ENCODE data around the gene RNF11. TPM values are rescaled to one million over a fixed set of nuclear protein-coding genes. Genes with fewer than 3 reads are reported as not detected.

The RNF11 gene
- total RNA-seq, 1 experiment from 2014 or later, result 55.8 TPM

DNA sequence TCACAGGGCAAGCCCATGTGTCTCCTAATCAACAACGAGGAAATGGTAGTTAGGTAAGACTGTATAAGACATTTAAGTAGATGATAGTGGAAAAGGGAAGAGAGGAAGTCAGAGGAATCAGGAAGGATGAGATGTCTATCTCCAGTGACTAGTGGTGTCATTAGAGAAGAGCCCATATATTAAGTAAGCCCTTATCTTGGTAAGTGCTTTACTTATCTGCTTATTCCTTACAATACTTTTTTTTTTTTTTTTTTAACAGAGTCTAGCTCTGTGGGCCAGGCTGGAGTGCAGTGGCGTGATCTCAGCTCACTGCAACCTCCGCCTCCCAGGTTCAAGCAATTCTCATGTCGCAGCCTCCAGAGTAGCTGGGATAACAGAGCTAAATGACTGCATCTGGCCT is 29.5 kb downstream of the RNF11 start:
- TF ChIP-seq, protein P1, sequence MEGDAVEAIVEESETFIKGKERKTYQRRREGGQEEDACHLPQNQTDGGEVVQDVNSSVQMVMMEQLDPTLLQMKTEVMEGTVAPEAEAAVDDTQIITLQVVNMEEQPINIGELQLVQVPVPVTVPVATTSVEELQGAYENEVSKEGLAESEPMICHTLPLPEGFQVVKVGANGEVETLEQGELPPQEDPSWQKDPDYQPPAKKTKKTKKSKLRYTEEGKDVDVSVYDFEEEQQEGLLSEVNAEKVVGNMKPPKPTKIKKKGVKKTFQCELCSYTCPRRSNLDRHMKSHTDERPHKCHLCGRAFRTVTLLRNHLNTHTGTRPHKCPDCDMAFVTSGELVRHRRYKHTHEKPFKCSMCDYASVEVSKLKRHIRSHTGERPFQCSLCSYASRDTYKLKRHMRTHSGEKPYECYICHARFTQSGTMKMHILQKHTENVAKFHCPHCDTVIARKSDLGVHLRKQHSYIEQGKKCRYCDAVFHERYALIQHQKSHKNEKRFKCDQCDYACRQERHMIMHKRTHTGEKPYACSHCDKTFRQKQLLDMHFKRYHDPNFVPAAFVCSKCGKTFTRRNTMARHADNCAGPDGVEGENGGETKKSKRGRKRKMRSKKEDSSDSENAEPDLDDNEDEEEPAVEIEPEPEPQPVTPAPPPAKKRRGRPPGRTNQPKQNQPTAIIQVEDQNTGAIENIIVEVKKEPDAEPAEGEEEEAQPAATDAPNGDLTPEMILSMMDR (conservative IDR thresholded peaks at IDR 0.05), result no peak
- Histone ChIP-seq H2BK20ac (ENCODE audit: low read depth, low read length, poor library complexity, severe bottlenecking) (no peak overlapping the region), H3K4me1 (ENCODE audit: insufficient read depth, low read length) (no peaks in the 10 kb centered on the region; the same call in 1 of the 2 replicates), H3K18ac (ENCODE audit: insufficient read length, low read depth, low read length) (no peak overlapping the region), H3T11ph (ENCODE audit: low read length) (no peak overlapping the region), H2BK120ac (ENCODE audit: low read depth, low read length, poor library complexity, severe bottlenecking) (no peak overlapping the region), H3K79me1 (ENCODE audit: insufficient read depth, low read depth, low read length, poor library complexity, severe bottlenecking) (no peaks in the 10 kb centered on the region), H2AK5ac (ENCODE audit: insufficient read length, low read length) (no peak overlapping the region), H3K27ac (ENCODE audit: insufficient read length, low read depth, low read length) (no peak overlapping the region), H3K27me3 (ENCODE audit: insufficient read depth, low read length) (no peaks in the 10 kb centered on the region), H3K4me2 (ENCODE audit: insufficient read depth, insufficient read length, low read length) (no peak overlapping the region), H3K4ac (ENCODE audit: low read depth, low read length) (no peak overlapping the region), H4K20me1 (ENCODE audit: control insufficient read depth, insufficient read depth, insufficient read length) (no peaks in the 10 kb centered on the region), H3K23ac (ENCODE audit: insufficient read length, low read depth, low read length) (no peak overlapping the region), H2BK12ac (ENCODE audit: insufficient read length, low read depth, low read length) (no peak overlapping the region), H3K9me3 (ENCODE audit: control insufficient read depth, low read depth, low read length) (no peaks in the 10 kb centered on the region), H3K23me2 (ENCODE audit: insufficient read length, low read depth, low read length, poor library complexity, severe bottlenecking) (no peaks in the 10 kb centered on the region), H3K79me2 (ENCODE audit: insufficient read depth, low read length) (no peaks in the 10 kb centered on the region; the same call in 1 of the 2 replicates), H4K5ac (ENCODE audit: insufficient read length, low read depth, low read length) (no peak overlapping the region), H2AFZ (ENCODE audit: low read length) (no peak overlapping the region), H3K56ac (ENCODE audit: insufficient read length, low read depth, low read length) (no peak overlapping the region), H3K14ac (ENCODE audit: insufficient read depth, low read length) (no peak overlapping the region), H4K91ac (ENCODE audit: insufficient read length, low read depth, low read length) (no peak overlapping the region), H4K8ac (replicated peaks; ENCODE audit: insufficient read length, low read depth, low read length) (no peak overlapping the region), H2BK5ac (ENCODE audit: insufficient read length, low read length) (no peak overlapping the region), H3K9ac (ENCODE audit: extremely low read depth, insufficient read length, low read length) (no peak overlapping the region), H2BK15ac (ENCODE audit: low read depth, low read length) (no peak overlapping the region)
- no CpG with 5 or more reads among the region's 4 CpGs for WGBS (ENCODE audit: extremely low coverage, insufficient read length, low lambda C conversion rate)
- H3K4me1 Mint-ChIP-seq, result peaks cover 16% of the 10 kb centered on the region in 2 experiments
- DNase-seq, result no peak
- peaks cover 0 to 8% (median 7%) of the 10 kb centered on the region in 3 experiments; a peak in 5 of 7 replicates for H3K36me3 Mint-ChIP-seq (ENCODE audit: insufficient read depth in 1 of 3, low read depth in 3 of 3)
- no peak overlapping the region for H3K4me3 Mint-ChIP-seq
- no peaks in the 10 kb centered on the region for H3K9me3 Mint-ChIP-seq
- no peaks in the 10 kb centered on the region for H3K27me3 Mint-ChIP-seq (ENCODE audit: low read depth)
- H3K27ac Mint-ChIP-seq, result peak overlapping the region in 1 of 3 experiments; percentile 23; a peak in 1 of 7 replicates

All from H9 (cell line).